AG10803 (cell line): ENCODE data around the gene EFNA1.
A peak's percentile ranks its signal among the peaks of the same experiment; 100 is the strongest.
"Not testable (repeated sequence)": the region's sequence is repeated elsewhere in the genome, so short reads cannot be mapped to it uniquely, and the experiment has no call there.

ENCODE experiments used
- DNase-seq: peaks from one replicate; pipeline ENCODE4 v3.0.0; 2010; ENCODE audit warnings: low read depth
- H3K4me3 ChIP-seq: 2 replicates; pipeline ENCODE4 v1.5.1; 2011; ENCODE audit warnings: mild to moderate bottlenecking, low read length, control low read depth
- TF ChIP-seq, protein P1 (sequence below): conservative IDR thresholded peaks from 2 replicates; pipeline ENCODE4 v1.5.1; 2011; ENCODE audit warnings: mild to moderate bottlenecking, low read length, control low read depth, inconsistent platforms

Gene EFNA1

DNA sequence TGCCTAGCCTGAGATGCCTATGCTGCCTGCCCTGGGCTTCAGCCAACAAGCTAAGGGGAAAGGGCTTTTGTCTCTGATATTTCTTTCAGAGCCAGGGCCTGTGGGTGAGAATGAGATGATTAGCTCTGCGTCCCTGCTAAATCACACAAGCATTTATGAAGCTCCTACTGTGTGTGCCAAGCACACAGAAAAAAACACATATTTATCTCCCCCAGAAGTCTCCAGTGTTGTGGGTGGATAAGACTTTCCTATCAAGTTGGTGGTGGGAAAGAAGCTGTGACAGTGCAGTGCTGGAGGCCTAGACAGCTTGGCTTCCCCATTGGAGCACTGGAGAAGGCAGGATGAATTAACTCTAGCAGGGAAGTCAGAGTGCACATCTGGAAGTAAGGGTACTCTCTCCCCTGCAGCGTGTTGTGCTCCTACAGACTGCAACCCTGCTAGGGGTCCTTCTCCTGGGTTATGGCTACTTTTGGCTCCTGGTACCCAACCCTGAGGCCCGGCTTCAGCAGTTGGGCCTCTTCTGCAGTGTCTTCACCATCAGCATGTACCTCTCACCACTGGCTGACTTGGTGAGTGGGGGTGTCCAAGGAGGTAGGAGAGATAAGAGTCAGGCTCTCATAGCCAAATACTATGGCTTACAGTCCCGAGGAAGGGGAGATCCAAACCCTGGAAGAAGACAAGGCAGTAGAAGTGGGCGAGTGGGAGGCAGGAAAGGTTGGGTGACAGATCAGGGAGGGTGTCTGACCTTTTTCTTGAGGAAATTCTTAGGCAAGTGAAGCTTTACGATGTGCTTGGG, 9.7 kb downstream of the EFNA1 start:
- DNase-seq = no peak
- TF ChIP-seq, protein P1, sequence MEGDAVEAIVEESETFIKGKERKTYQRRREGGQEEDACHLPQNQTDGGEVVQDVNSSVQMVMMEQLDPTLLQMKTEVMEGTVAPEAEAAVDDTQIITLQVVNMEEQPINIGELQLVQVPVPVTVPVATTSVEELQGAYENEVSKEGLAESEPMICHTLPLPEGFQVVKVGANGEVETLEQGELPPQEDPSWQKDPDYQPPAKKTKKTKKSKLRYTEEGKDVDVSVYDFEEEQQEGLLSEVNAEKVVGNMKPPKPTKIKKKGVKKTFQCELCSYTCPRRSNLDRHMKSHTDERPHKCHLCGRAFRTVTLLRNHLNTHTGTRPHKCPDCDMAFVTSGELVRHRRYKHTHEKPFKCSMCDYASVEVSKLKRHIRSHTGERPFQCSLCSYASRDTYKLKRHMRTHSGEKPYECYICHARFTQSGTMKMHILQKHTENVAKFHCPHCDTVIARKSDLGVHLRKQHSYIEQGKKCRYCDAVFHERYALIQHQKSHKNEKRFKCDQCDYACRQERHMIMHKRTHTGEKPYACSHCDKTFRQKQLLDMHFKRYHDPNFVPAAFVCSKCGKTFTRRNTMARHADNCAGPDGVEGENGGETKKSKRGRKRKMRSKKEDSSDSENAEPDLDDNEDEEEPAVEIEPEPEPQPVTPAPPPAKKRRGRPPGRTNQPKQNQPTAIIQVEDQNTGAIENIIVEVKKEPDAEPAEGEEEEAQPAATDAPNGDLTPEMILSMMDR = no peak
- H3K4me3 ChIP-seq = peak overlapping the region; percentile 57

DNA sequence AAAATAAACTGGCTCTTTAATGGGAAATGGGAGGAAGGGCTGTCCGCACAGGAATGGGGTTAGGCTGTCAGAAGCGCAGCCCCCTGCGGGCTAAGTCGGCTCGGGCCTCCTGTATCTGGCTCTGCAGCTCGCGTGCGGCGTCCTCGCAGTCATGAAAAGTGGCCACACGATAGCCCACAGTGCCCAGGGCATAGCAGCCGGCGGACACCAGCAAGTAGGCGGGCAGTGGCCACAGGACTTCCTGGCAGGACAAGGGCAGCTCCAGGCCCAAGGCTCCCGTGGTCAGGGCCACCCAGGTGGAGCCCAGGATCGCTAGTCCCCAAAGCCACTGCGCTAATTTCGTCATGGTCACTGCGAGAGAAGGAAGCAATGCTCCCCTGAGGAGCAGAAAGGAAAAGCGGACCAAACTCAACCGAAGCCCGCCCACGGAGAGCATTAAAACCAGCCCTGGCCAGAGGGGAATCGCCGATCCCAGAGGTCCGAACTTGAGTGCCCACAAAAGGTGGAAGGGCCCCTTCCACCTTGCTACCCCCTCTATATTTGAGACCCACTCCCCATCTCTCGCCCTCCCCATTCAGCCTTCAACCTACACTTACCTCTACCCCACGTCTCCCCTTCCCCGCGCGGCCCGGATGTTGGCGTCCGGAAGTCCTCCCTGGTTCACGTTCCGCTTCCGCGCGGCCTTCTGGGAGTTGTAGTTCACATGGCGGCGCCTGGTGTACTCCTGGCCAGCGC, 12.4 kb downstream of the EFNA1 start, which contains the start of gene DPM3:
DPM3 (minus strand) TSS at position 637 of the 735 bp plus-strand sequence; CDS start at position 346, 291 bp downstream.
- TF ChIP-seq, protein P1 = no peak
- peak within 1 kb of the TSS; percentile 95 for H3K4me3 ChIP-seq
- DNase-seq = peak; percentile 68

DNA sequence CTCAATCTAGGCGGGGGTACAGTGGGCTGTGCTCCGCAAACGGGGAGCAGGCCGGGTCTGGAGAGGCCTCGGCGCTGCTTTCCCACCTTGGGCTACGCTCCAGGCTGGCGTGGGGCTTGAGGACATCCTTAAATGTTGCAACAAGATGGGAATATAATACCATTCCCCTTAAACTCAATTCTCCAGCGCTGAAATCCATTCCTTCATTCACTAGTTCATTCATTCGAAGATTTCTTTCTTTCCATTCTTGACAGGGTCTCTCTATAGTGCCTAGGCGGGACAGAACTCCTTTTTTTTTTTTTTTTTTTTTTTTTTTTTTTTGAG, 12.9 kb downstream of the EFNA1 start:
- peak overlapping the region; percentile 95 for H3K4me3 ChIP-seq
- DNase-seq = no peak
- TF ChIP-seq, protein P1 = no peak

DNA sequence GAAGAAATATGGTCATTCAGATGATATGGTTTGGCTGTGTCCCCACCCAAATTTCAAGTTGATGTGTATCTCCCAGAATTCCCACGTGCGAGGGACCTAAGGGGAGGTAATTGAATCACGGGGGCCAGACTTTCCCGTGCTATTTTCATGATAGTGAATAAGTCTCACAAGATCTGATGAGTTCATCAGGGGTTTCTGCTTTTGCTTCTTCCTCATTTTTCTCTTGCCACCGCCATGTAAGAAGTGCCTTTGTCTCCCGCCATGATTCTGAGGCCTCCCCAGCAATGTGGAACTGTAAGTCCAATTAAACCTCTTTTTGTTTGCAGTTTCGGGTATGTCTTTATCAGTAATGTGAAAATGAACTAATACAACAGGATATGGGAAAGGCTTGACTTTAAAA, 14.1 kb downstream of the EFNA1 start:
- no peak overlapping the region for H3K4me3 ChIP-seq
- no peak for DNase-seq
- TF ChIP-seq, protein P1 = no peak

DNA sequence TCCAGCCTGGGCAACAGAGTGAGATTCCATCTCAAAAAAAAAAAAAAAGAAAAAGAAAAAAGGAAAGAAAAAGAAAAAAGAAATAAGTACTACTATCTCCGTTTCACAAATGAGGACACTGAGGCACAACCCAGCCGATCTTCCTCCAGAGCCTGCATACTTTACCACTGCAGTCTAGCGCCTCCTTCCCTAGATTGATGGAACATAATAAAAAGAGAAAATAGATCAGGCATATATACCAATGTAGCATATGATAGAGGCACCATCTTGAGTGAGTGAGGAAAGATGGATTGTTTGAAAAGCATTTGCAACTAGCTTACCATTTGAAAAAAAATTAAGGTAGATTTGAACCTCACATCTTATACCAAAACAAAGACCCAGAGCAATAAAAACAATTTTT, 17.8 kb downstream of the EFNA1 start:
- H3K4me3 ChIP-seq = no peak overlapping the region
- DNase-seq = no peak
- TF ChIP-seq, protein P1 = no peak

DNA sequence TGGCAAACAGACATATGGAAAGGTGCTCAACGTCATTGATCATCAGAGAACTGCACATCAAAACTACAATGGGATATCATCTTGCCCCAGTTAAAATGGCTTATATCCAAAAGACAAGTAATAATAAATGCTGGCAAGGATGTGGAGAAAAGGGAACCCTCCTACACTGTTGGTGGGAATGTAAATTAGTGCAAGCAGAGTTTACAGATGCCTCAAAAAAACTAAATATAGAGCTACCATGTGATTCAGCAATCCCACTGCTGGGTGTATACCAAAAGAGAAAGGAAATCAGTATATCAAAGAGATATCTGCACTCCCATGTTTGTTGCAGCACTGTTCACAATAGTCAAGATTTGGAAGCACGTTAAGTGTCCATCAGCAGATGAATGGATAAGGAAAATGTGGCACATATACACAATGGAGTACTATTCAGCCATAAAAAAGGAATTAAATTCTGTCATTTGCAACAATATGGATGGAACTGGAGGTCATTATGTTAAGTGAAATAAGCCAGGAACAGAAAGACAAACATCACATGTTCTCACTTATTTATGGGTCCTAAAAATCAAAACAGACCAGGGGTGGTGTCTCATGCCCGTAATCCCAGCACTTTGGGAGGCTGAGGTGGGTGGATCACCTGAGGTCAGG, 28.4 kb downstream of the EFNA1 start:
- DNase-seq, H3K4me3 ChIP-seq: not testable (repeated sequence)

DNA sequence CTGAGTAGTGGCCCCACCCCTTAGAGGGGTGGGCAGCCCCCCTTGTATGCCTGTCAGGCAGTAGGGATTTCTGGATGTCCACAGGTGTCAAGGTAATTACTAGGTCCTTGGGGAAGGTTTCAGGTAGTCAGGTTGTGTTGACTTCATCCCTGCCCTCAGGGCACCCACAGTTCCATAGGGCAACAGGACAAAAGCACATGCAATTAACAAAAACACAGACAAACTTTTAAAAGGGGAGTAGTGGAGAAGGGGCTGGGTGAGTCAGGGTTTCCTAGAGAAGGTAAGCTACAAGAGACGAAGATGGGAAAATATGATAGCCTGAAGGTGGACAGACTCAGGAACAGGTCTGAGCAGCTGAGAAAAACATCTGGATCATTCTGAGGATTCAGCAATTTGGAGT, 31.3 kb downstream of the EFNA1 start:
- H3K4me3 ChIP-seq = no peak overlapping the region
- DNase-seq = no peak
- TF ChIP-seq, protein P1 = no peak
